Liver (tissue), 3 donors: ENCODE data around the gene STRADA.

ENCODE experiments used
- HNF4A ChIP-seq, 2 donors: conservative IDR thresholded peaks; 2 replicates each; pipeline ENCODE4 v1.6.1; 2016; ENCODE audit warnings: antibody characterized with exemption in 2 of 2, mild to moderate bottlenecking in 2 of 2
- HNF4G ChIP-seq: IDR thresholded peaks from 2 replicates; pipeline ENCODE4 v1.6.1; 2016; ENCODE audit warnings: antibody characterized with exemption
- JUND ChIP-seq, 2 donors: IDR thresholded peaks; 2 replicates each; pipeline ENCODE4 v1.6.1; 2016; ENCODE audit warnings: antibody characterized with exemption in 2 of 2
- RAD21 ChIP-seq, 2 donors: IDR thresholded peaks; 2 replicates each; pipeline ENCODE4 v1.6.1; 2016; ENCODE audit warnings: antibody characterized with exemption in 2 of 2, mild to moderate bottlenecking in 2 of 2
- RXRA ChIP-seq, 2 donors: IDR thresholded peaks; 2 replicates each; pipeline ENCODE4 v1.6.1; 2017 to 2018; ENCODE audit warnings: antibody characterized with exemption in 2 of 2, mild to moderate bottlenecking in 1 of 2
- TF ChIP-seq, protein P1 (sequence below): fragments of 150-350 bp; IDR thresholded peaks from 2 replicates; pipeline ENCODE4 v1.5.1; 2017; ENCODE audit warnings: improper control_type of control experiment, low read depth, low read length; ENCODE audit not compliant: missing input control
- donor health status: healthy.
- donor health status: healthy.

DNA sequence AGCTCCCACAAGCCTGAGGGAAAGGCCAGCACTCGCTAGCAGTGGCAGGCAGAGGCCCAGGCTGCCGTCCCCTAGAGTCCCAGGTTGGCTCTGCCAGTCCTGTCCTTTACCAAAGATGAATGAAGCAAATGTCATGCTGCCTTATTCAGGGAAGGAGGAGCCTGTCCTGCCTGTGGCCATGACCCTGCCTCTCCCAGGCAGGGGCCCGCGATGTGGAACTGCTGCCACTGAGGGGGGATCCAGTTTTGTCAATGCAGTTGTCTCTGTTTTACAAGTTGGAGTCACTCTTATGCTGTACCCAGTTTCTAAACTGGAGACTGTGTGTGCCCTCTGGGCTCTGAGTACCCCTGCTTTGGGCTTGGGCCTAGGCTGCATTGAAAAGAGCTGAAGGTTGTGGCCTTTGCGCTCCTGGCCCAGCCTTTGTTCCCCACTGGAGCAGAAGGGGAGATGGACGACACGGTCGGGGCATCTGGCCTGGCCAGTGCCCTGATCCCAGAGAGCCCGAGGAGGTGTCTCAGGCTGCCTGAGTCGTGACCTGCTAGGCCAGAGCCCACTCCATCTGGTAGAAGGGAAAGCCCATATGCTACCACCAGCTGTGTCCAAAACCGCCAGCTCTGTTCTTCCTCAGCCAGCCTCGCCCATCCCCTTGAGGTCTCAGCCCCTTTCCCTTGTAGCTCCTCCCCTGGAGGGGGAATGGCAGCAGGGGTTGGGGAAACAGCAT lies 47.2 kb downstream of the STRADA start:
- TF ChIP-seq, protein P1, sequence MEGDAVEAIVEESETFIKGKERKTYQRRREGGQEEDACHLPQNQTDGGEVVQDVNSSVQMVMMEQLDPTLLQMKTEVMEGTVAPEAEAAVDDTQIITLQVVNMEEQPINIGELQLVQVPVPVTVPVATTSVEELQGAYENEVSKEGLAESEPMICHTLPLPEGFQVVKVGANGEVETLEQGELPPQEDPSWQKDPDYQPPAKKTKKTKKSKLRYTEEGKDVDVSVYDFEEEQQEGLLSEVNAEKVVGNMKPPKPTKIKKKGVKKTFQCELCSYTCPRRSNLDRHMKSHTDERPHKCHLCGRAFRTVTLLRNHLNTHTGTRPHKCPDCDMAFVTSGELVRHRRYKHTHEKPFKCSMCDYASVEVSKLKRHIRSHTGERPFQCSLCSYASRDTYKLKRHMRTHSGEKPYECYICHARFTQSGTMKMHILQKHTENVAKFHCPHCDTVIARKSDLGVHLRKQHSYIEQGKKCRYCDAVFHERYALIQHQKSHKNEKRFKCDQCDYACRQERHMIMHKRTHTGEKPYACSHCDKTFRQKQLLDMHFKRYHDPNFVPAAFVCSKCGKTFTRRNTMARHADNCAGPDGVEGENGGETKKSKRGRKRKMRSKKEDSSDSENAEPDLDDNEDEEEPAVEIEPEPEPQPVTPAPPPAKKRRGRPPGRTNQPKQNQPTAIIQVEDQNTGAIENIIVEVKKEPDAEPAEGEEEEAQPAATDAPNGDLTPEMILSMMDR, result no peak
- TF ChIP-seq RXRA (IDR thresholded peaks at IDR 0.05) (no peak), HNF4A (conservative IDR thresholded peaks at IDR 0.05) (no peak), JUND (IDR thresholded peaks at IDR 0.05) (no peak), HNF4G (no peak), RAD21 (IDR thresholded peaks at IDR 0.05) (no peak)
